ENCODE measurements around the gene HYKK.
"Not testable (repeated sequence)": the region's sequence is repeated elsewhere in the genome, so short reads cannot be mapped to it uniquely, and the experiment has no call there.

Gene HYKK

GRCh38 chr15:78552597-78552996 is 45.2 kb downstream of the HYKK start:
- Histone ChIP-seq H3K36me3 (ENCODE audit: low read length) (peaks cover 16% of the 10 kb centered on the region), H4K20me1 (ENCODE audit: low read depth, low read length) (no peaks in the 10 kb centered on the region), H3K9me3 (ENCODE audit: insufficient read depth, low read length) (no peaks in the 10 kb centered on the region), H3K79me2 (ENCODE audit: insufficient read depth, low read length) (no peaks in the 10 kb centered on the region), H3K27me3 (ENCODE audit: low read length) (no peaks in the 10 kb centered on the region), H3K9me2 (replicated peaks; ENCODE audit: insufficient read depth, low read length) (no peaks in the 10 kb centered on the region), H3F3A (ENCODE audit: insufficient read depth) (0 out of 2 replicates have a peak, but pooled peaks cover 4% of the 10 kb centered on the region), H3K4me3 (ENCODE audit: insufficient read depth, low read length, poor library complexity, severe bottlenecking) (no peak overlapping the region), H3K9ac (ENCODE audit: low read length) (no peak overlapping the region), H2AFZ (ENCODE audit: low read depth, low read length, severe bottlenecking) (no peak overlapping the region), H3K4me2 (ENCODE audit: low read depth, low read length, poor library complexity, severe bottlenecking) (no peak overlapping the region), H3K27ac (ENCODE audit: low read depth, low read length) (no peak overlapping the region)
- TF ChIP-seq CTCF (IDR thresholded peaks at IDR 0.05; ENCODE audit: insufficient read depth, low read length, poor library complexity, severe bottlenecking) (no peak), EZH2phosphoT487 (conservative IDR thresholded peaks at IDR 0.05; ENCODE audit: low read length) (no peak)

GRCh38 chr15:78560201-78560600 is 52.8 kb downstream of the HYKK start:
- not testable (repeated sequence) for H3K27ac ChIP-seq (ENCODE audit: low read depth, low read length); H4K20me1 ChIP-seq (ENCODE audit: low read depth, low read length); H3K36me3 ChIP-seq (ENCODE audit: low read length); H3K9me2 ChIP-seq (replicated peaks; ENCODE audit: insufficient read depth, low read length); H3F3A ChIP-seq (ENCODE audit: insufficient read depth); H3K9ac ChIP-seq (ENCODE audit: low read length); H3K79me2 ChIP-seq (ENCODE audit: insufficient read depth, low read length); H3K4me2 ChIP-seq (ENCODE audit: low read depth, low read length, poor library complexity, severe bottlenecking); H3K4me3 ChIP-seq (ENCODE audit: insufficient read depth, low read length, poor library complexity, severe bottlenecking); H3K9me3 ChIP-seq (ENCODE audit: insufficient read depth, low read length); H3K27me3 ChIP-seq (ENCODE audit: low read length); H2AFZ ChIP-seq (ENCODE audit: low read depth, low read length, severe bottlenecking)

GRCh38 chr15:78561490-78561889 is 54.1 kb downstream of the HYKK start:
- Histone ChIP-seq H3K4me2 (ENCODE audit: low read depth, low read length, poor library complexity, severe bottlenecking) (no peak overlapping the region), H3K9ac (ENCODE audit: low read length) (no peak overlapping the region), H3K9me3 (ENCODE audit: insufficient read depth, low read length) (no peaks in the 10 kb centered on the region), H3K36me3 (ENCODE audit: low read length) (no peaks in the 10 kb centered on the region), H4K20me1 (ENCODE audit: low read depth, low read length) (no peaks in the 10 kb centered on the region), H3K27me3 (ENCODE audit: low read length) (no peaks in the 10 kb centered on the region), H3K27ac (ENCODE audit: low read depth, low read length) (no peak overlapping the region), H3K9me2 (replicated peaks; ENCODE audit: insufficient read depth, low read length) (no peaks in the 10 kb centered on the region), H2AFZ (ENCODE audit: low read depth, low read length, severe bottlenecking) (no peak overlapping the region), H3K79me2 (ENCODE audit: insufficient read depth, low read length) (no peaks in the 10 kb centered on the region), H3K4me3 (ENCODE audit: insufficient read depth, low read length, poor library complexity, severe bottlenecking) (no peak overlapping the region), H3F3A (ENCODE audit: insufficient read depth) (no peaks in the 10 kb centered on the region)
- no peak for TF ChIP-seq EZH2phosphoT487 (conservative IDR thresholded peaks at IDR 0.05; ENCODE audit: low read length)
- no peak for TF ChIP-seq CTCF (IDR thresholded peaks at IDR 0.05; ENCODE audit: insufficient read depth, low read length, poor library complexity, severe bottlenecking)

GRCh38 chr15:78563092-78563491 is 55.7 kb downstream of the HYKK start:
- no peaks in the 10 kb centered on the region for H3K79me2 ChIP-seq (ENCODE audit: insufficient read depth, low read length)
- no peak overlapping the region for H3K9ac ChIP-seq (ENCODE audit: low read length)
- no peaks in the 10 kb centered on the region for H4K20me1 ChIP-seq (ENCODE audit: low read depth, low read length)
- H3K36me3 ChIP-seq (ENCODE audit: low read length) = no peaks in the 10 kb centered on the region
- no peaks in the 10 kb centered on the region for H3K9me2 ChIP-seq (replicated peaks; ENCODE audit: insufficient read depth, low read length)
- H3K27me3 ChIP-seq (ENCODE audit: low read length) = no peaks in the 10 kb centered on the region
- H3K9me3 ChIP-seq (ENCODE audit: insufficient read depth, low read length) = no peaks in the 10 kb centered on the region
- no peak overlapping the region for H3K27ac ChIP-seq (ENCODE audit: low read depth, low read length)
- no peak overlapping the region for H3K4me3 ChIP-seq (ENCODE audit: insufficient read depth, low read length, poor library complexity, severe bottlenecking)
- no peak overlapping the region for H2AFZ ChIP-seq (ENCODE audit: low read depth, low read length, severe bottlenecking)
- H3K4me2 ChIP-seq (ENCODE audit: low read depth, low read length, poor library complexity, severe bottlenecking) = no peak overlapping the region
- TF ChIP-seq CTCF (IDR thresholded peaks at IDR 0.05; ENCODE audit: insufficient read depth, low read length, poor library complexity, severe bottlenecking) = no peak
- no peak for TF ChIP-seq EZH2phosphoT487 (conservative IDR thresholded peaks at IDR 0.05; ENCODE audit: low read length)
- no peaks in the 10 kb centered on the region for H3F3A ChIP-seq (ENCODE audit: insufficient read depth)

All from SU-DHL-6 (cell line).